H1 (cell line): Measurements from ENCODE around the gene LMAN1L. TPM values are rescaled to one million over a fixed set of nuclear protein-coding genes. Genes with fewer than 3 reads are reported as not detected.

Source experiments
- CREB1 ChIP-seq: IDR thresholded peaks from 2 replicates; pipeline ENCODE4 v1.6.1; 2012; ENCODE audit warnings: inconsistent platforms
- CTBP2 ChIP-seq: IDR thresholded peaks from 2 replicates; pipeline ENCODE4 v1.7.0; 2011; ENCODE audit warnings: borderline replicate concordance, mild to moderate bottlenecking, moderate library complexity, mixed read lengths, low read length; ENCODE audit not compliant: insufficient read depth, insufficient read length
- PHF8 ChIP-seq: fragments of 200-600 bp; sonication (generic); conservative IDR thresholded peaks from 2 replicates; pipeline ENCODE4 v1.7.1; 2012; ENCODE audit warnings: low read depth, mild to moderate bottlenecking, inconsistent platforms, low read length, moderate library complexity
- POLR2AphosphoS5 ChIP-seq: IDR thresholded peaks from 2 replicates; pipeline ENCODE4 v1.6.1; 2011; ENCODE audit warnings: low read depth, low read length
- polyA plus RNA-seq, 7 experiments: library from polyadenylated mRNA; depleted of rRNA in 3 of 7; stranded (reverse) in 5 of 7; unstranded in 2 of 7; fragments of >200 nt in 5 of 7; fragments of 200-250 nt in 2 of 7; gene quantifications; 1 replicate in 5 of 7; 2 replicates in 1 of 7; 4 replicates in 1 of 7; pipeline versions ENCODE4 v1.2.1 to v1.2.3, GENCODE V29; 2011 to 2013; ENCODE audit warnings: missing spikeins in 2 of 7, mixed read lengths in 2 of 7
- total RNA-seq: library from RNA; stranded (reverse); fragmentation: NEBNext Ultra II Directional; extraction: Animal tissue kit (Norgen Biotek cat#: 25700); gene quantifications from 2 replicates; pipeline ENCODE4 v1.2.1, GENCODE V29; 2021

LMAN1L gene
- total and polyA plus RNA-seq, 2 of the 8 experiments (the other 6 are each of a cell fraction or from before 2014, with no cell fraction given) = not detected

DNA sequence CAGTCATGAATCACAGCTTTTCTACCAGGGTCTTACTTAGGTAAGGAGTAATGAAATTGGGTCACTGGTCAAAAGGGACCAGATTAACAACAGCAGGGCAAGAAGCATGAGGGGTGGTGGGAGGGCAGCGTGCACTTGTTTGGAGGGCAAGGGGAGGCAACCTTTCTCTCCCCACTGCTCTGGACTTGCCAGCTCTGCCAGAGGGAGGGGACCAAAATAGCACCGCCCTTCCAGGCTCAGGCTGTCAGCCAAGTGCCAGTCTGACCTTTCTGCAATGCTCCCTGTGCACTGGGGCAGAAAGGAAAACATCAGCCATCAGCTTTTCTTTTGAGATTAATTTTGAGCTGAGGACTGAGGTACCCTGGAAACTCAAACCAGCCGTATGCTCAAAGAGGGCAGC is 34.8 kb downstream of the LMAN1L start (continued):
- TF ChIP-seq CTBP2 (no peak), CREB1 (no peak), POLR2AphosphoS5 (no peak), PHF8 (no peak)
